Pancreas (tissue), 10 donors: Measurements from ENCODE around the gene OSTC. TPM values are rescaled to one million over a fixed set of nuclear protein-coding genes. Genes with fewer than 3 reads are reported as not detected.

Experiments used
- ATAC-seq, 4 donors: fragments of 200-7000 bp; cut with Tn5 transposase; one replicate each; pipeline versions ENCODE4 v1.8.0 to v1.9.1; 2020; ENCODE audit warnings: mild to moderate bottlenecking in 4 of 4, moderate library complexity in 4 of 4
- DNase-seq, 6 donors: peaks; one replicate each; pipeline ENCODE4 v3.0.0-alpha.2; 2020
- FAIRE-seq: peaks from 2 replicates; lab custom pipeline; 2012; peaks lifted over from hg19 to GRCh38; lab: Jason Lieb, UNC
- H3K27ac ChIP-seq, 4 donors: fragments of 200-600 bp; sonication (generic); 1 replicate in 3 of 4; 2 replicates in 1 of 4; pipeline versions ENCODE4 v1.5.0 to v1.8.0; 2020
- H3K27me3 ChIP-seq, 4 donors: fragments of 200-600 bp; one replicate each; pipeline ENCODE4 v1.8.0; 2021
- H3K36me3 ChIP-seq, 3 donors: fragments of 200-600 bp; sonication (generic) in 1 of 3; one replicate each; pipeline versions ENCODE4 v1.5.0 to v1.8.0; 2020 to 2021
- H3K4me1 ChIP-seq, 3 donors: fragments of 200-600 bp; one replicate each; pipeline ENCODE4 v1.8.0; 2021
- H3K4me3 ChIP-seq, 4 donors: fragments of 200-600 bp; sonication (generic) in 2 of 4; one replicate each; pipeline versions ENCODE4 v1.5.0 to v1.8.0; 2020 to 2021
- H3K9me3 ChIP-seq, 4 donors: fragments of 200-600 bp; one replicate each; pipeline ENCODE4 v1.8.0; 2021
- WGBS, 2 donors: extraction: QIAGEN DNeasy Blood & Tissue Kit; methylation state at CpG; one replicate each; pipeline ENCODE4 v1.1.7; 2013; 5-methylcytosine and 5-hydroxymethylcytosine counted together
- intact Hi-C, 3 donors: fragments of 100-400 bp; cut with DNase I; formaldehyde crosslinking; loops; one replicate each; pipeline versions ENCODE4 v1.11.1 to v1.14.2; 2022
- polyA plus RNA-seq, 2 donors: library from polyadenylated mRNA; stranded (reverse); fragments of 200-250 nt; gene quantifications; one replicate each; pipeline ENCODE4 v1.2.3, GENCODE V29; 2013
- total RNA-seq, 6 donors: library from RNA; stranded (reverse); fragmentation: NEBNext Ultra II Directional in 4 of 6; extraction: Animal tissue kit (Norgen Biotek cat#: 25700) in 4 of 6; gene quantifications; one replicate each; pipeline versions ENCODE4 v1.2.1 to v1.2.4, GENCODE V29; 2021 to 2023
- TF ChIP-seq, protein P1 (sequence below), 4 donors: fragments of 200-600 bp; sonication (generic) in 3 of 4; IDR thresholded peaks; one replicate each; pipeline versions ENCODE4 v1.5.0 to v1.8.0; 2021; ENCODE audit warnings: antibody characterized with exemption in 4 of 4
- donor health status: healthy with polysubstance abuse.
- donor health status: DM: no; HTN: no; CAD: no; lungs with moderate emphysema.
- donor health status: DM: no; HTN: no; CAD: no.
- donor health status: control.
- donor health status: control.
- donor health status: Bipolar disorder and iron deficiency.
- donor health status: DM: yes; HTN: yes; CAD: no.
- donor health status: DM: no; HTN: no; CAD: no.
- donor health status: DM: no; HTN: no; CAD: no.
- donor health status: DM: yes; HTN: yes; CAD: no.

Gene OSTC
- total and polyA plus RNA-seq, 8 donors: 38.1 to 75.4 (median 60.6) TPM

GRCh38 chr4:108637856-108638255 lies 12.5 kb upstream of the OSTC start:
- ATAC-seq (no peak), FAIRE-seq (no peak), DNase-seq (no peak)
- TF ChIP-seq, protein P1, sequence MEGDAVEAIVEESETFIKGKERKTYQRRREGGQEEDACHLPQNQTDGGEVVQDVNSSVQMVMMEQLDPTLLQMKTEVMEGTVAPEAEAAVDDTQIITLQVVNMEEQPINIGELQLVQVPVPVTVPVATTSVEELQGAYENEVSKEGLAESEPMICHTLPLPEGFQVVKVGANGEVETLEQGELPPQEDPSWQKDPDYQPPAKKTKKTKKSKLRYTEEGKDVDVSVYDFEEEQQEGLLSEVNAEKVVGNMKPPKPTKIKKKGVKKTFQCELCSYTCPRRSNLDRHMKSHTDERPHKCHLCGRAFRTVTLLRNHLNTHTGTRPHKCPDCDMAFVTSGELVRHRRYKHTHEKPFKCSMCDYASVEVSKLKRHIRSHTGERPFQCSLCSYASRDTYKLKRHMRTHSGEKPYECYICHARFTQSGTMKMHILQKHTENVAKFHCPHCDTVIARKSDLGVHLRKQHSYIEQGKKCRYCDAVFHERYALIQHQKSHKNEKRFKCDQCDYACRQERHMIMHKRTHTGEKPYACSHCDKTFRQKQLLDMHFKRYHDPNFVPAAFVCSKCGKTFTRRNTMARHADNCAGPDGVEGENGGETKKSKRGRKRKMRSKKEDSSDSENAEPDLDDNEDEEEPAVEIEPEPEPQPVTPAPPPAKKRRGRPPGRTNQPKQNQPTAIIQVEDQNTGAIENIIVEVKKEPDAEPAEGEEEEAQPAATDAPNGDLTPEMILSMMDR (IDR thresholded peaks at IDR 0.05): no peak
- Histone ChIP-seq H3K27me3 (no peaks in the 10 kb centered on the region), H3K4me3 (no peak overlapping the region), H3K36me3 (peaks cover 0 to 34% (median 0%) of the 10 kb centered on the region in 3 donors), H3K9me3 (no peaks in the 10 kb centered on the region), H3K27ac (no peak overlapping the region), H3K4me1 (peaks cover 0 to 4% (median 0%) of the 10 kb centered on the region in 3 donors)
- 47 to 62% methylated on average over 2 of the region's 2 CpGs for WGBS, 2 donors
- intact Hi-C loops: no loop called here

DNA sequence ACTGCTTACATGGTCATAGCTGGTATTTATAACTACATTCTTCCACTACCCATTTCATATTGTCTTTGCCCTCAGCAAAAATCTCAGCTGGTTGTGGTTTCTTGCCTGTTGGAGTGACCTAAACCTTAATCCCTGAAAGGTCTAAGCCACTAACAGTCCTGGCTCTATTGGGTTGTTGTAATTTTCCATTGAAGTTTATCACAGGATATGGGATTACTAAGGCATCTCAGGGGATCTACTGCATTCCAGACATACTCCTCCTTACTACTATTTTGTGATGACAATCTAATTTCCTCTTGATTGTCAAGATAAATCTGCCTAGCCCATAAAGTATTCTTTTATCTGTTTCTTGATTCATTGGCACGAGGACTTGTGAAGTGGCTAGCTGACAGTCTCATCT lies 6.2 kb upstream of the OSTC start:
- Histone ChIP-seq H3K9me3 (no peaks in the 10 kb centered on the region), H3K36me3 (no peaks in the 10 kb centered on the region), H3K4me3 (no peak overlapping the region), H3K27ac (no peak overlapping the region), H3K27me3 (no peaks in the 10 kb centered on the region), H3K4me1 (no peaks in the 10 kb centered on the region)
- FAIRE-seq: no peak
- 90 to 95% methylated on average over 1 of the region's 1 CpG for WGBS, 2 donors
- DNase-seq: no peak
- TF ChIP-seq, protein P1 (IDR thresholded peaks at IDR 0.05): no peak
- no peak for ATAC-seq
- intact Hi-C loops: no loop called here

- peaks cover 0 to 6% (median 4%) of the 10 kb centered on the region in 3 donors for H3K4me1 ChIP-seq
- intact Hi-C loops: no loop called here
- no peak for FAIRE-seq
Observed at GRCh38 chr4:108646706-108647105, 3.7 kb upstream of the OSTC start.

DNA sequence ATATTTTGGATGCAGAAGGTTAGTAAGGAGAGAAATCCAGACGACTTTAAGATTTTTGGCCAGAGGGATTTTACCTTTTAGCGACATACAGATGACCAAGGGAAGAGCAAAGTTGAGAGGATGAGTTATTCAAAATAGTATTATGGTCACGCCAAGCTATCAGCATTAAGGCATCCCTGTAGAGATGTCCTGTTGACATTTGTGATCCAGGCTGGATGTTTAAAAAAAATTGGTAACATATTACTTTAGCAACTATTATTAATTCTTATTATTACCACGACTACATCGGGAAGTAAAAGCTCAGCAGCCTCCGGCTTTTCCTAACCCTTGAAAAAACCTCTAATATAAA lies 562 bp upstream of the OSTC start:
- Histone ChIP-seq H3K27ac (peak overlapping the region in 1 of 4 donors; percentile 80), H3K4me1 (peaks cover 3 to 14% (median 12%) of the 10 kb centered on the region in 3 donors), H3K9me3 (no peaks in the 10 kb centered on the region), H3K36me3 (no peaks in the 10 kb centered on the region), H3K4me3 (peak overlapping the region in 2 of 4 donors; percentile 58 to 75), H3K27me3 (no peaks in the 10 kb centered on the region)
- FAIRE-seq (no peak), ATAC-seq (no peak), DNase-seq (no peak)
- TF ChIP-seq, protein P1 (IDR thresholded peaks at IDR 0.05): no peak
- WGBS, 2 donors: 3 to 4% methylated on average over 6 of the region's 6 CpGs
- intact Hi-C loops: no loop called here

More at GRCh38 chr4:108646706-108647105, 3.7 kb upstream of the OSTC start:
- Histone ChIP-seq H3K27ac (no peak overlapping the region), H3K36me3 (no peaks in the 10 kb centered on the region), H3K4me3 (no peak overlapping the region), H3K27me3 (no peaks in the 10 kb centered on the region), H3K9me3 (no peaks in the 10 kb centered on the region)
- TF ChIP-seq, protein P1 (IDR thresholded peaks at IDR 0.05): no peak
- 91 to 98% methylated on average over 3 of the region's 3 CpGs for WGBS, 2 donors
- DNase-seq (no peak), ATAC-seq (no peak)

DNA sequence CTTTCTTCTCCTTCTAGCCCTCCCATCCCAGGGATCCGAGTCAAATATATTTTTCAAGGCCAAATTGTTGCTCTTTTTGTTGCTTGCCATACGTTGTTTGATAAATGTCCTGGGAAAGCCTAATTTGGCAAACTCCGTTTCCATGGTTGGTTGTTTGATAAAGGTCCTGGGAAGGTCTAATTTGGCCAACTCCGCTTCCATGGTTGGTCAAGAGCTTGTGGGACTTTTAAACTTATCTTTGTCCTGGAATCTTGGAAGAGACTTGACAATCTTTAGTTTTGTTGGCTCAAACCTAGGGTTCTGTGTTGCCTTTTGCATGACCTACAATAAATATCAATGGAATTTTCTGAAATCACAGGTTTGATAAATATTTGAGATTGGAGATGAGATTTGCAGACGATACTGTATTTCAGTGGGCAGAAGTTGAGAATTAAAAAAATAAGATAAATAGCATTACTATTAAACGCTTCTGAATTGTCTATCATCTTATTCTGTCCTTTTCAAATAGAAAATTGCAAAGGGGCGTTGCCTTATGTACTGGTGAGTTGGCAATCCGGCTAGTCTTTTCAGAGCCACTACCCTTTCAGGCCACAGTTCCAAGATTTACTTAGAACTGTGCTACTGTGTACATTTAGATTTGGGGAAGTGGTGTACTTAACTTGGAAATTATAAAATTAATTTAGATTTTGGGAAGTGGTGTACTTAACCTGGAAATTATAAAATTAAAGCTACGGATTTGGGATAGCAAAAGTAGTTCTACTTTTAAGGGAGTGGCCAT lies 804 bp downstream of the OSTC start:
- DNase-seq (no peak), FAIRE-seq (no peak)

More for the DNA sequence above, 804 bp downstream of the OSTC start:
- Histone ChIP-seq H3K4me3 (peak overlapping the region; percentile 58 to 75 (median 73)), H3K27me3 (no peaks in the 10 kb centered on the region), H3K9me3 (no peaks in the 10 kb centered on the region), H3K36me3 (no peaks in the 10 kb centered on the region), H3K4me1 (peaks cover 3 to 15% (median 12%) of the 10 kb centered on the region in 3 donors), H3K27ac (peak overlapping the region; percentile 80 to 90 (median 88))
- TF ChIP-seq, protein P1 (IDR thresholded peaks at IDR 0.05): no peak
- intact Hi-C loops: no loop called here
- ATAC-seq: peak; percentile 55 to 79 (median 64)
- 1 to 2% methylated on average over 9 of the region's 9 CpGs for WGBS, 2 donors
